H9 (cell line): ENCODE measurements around the gene CHEK1. TPM values are rescaled to one million over a fixed set of nuclear protein-coding genes. Genes with fewer than 3 reads are reported as not detected.

Experiments used
- DNase-seq: peaks from one replicate; pipeline ENCODE4 v3.0.0-alpha.2; 2017
- H2AFZ ChIP-seq: one replicate; pipeline ENCODE4 v1.6.1; 2013; ENCODE audit warnings: mild to moderate bottlenecking, low read length, control low read depth, moderate library complexity
- H2AK5ac ChIP-seq: 2 replicates; pipeline ENCODE4 v1.6.1; 2013; ENCODE audit warnings: low read length, control low read depth, mixed read lengths; ENCODE audit not compliant: insufficient read length
- H2BK120ac ChIP-seq: one replicate; pipeline ENCODE4 v1.6.1; 2013; ENCODE audit warnings: low read depth, mild to moderate bottlenecking, low read length, control low read depth, inconsistent platforms; ENCODE audit not compliant: poor library complexity, severe bottlenecking
- H2BK12ac ChIP-seq: 2 replicates; pipeline ENCODE4 v1.6.1; 2013; ENCODE audit warnings: low read length, control low read depth, mixed read lengths, low read depth; ENCODE audit not compliant: insufficient read length
- H2BK15ac ChIP-seq: 2 replicates; pipeline ENCODE4 v1.6.1; 2013; ENCODE audit warnings: low read depth, low read length, control low read depth
- H2BK20ac ChIP-seq: one replicate; pipeline ENCODE4 v1.6.1; 2013; ENCODE audit warnings: low read depth, mild to moderate bottlenecking, low read length, control low read depth, inconsistent platforms; ENCODE audit not compliant: poor library complexity, severe bottlenecking
- H2BK5ac ChIP-seq: 2 replicates; pipeline ENCODE4 v1.6.1; 2013; ENCODE audit warnings: low read length, control low read depth, mixed read lengths; ENCODE audit not compliant: insufficient read length
- H3K14ac ChIP-seq: 2 replicates; pipeline ENCODE4 v1.6.1; 2013; ENCODE audit warnings: low read length, control low read depth; ENCODE audit not compliant: insufficient read depth
- H3K18ac ChIP-seq: 2 replicates; pipeline ENCODE4 v1.6.1; 2013; ENCODE audit warnings: low read depth, mild to moderate bottlenecking, mixed read lengths, low read length, control low read depth; ENCODE audit not compliant: insufficient read length
- H3K23ac ChIP-seq: 2 replicates; pipeline ENCODE4 v1.6.1; 2013; ENCODE audit warnings: low read length, control low read depth, mixed read lengths, low read depth; ENCODE audit not compliant: insufficient read length
- H3K23me2 ChIP-seq: 2 replicates; pipeline ENCODE4 v1.6.1; 2013; ENCODE audit warnings: low read depth, mild to moderate bottlenecking, mixed read lengths, low read length, control low read depth; ENCODE audit not compliant: insufficient read length, poor library complexity, severe bottlenecking
- H3K27ac ChIP-seq: 2 replicates; pipeline ENCODE4 v1.5.1; 2013; ENCODE audit warnings: low read length, control low read depth, mixed read lengths, low read depth; ENCODE audit not compliant: insufficient read length
- H3K27me3 ChIP-seq: 2 replicates; pipeline ENCODE4 v1.6.1; 2013; ENCODE audit warnings: low read length, control low read depth, inconsistent platforms; ENCODE audit not compliant: insufficient read depth
- H3K4ac ChIP-seq: 2 replicates; pipeline ENCODE4 v1.6.1; 2013; ENCODE audit warnings: low read depth, mild to moderate bottlenecking, control low read depth, inconsistent platforms, low read length, moderate library complexity
- H3K4me1 ChIP-seq: 2 replicates; pipeline ENCODE4 v1.6.1; 2013; ENCODE audit warnings: low read length, control low read depth, inconsistent platforms; ENCODE audit not compliant: insufficient read depth
- H3K4me2 ChIP-seq: 2 replicates; pipeline ENCODE4 v1.6.1; 2013; ENCODE audit warnings: low read length, control low read depth, mixed read lengths; ENCODE audit not compliant: insufficient read length, insufficient read depth
- H3K56ac ChIP-seq: 2 replicates; pipeline ENCODE4 v1.6.1; 2013; ENCODE audit warnings: low read depth, mild to moderate bottlenecking, mixed read lengths, low read length, control low read depth; ENCODE audit not compliant: insufficient read length
- H3K79me1 ChIP-seq: 2 replicates; pipeline ENCODE4 v1.6.1; 2013; ENCODE audit warnings: low read depth, mild to moderate bottlenecking, moderate library complexity, low read length, control low read depth, inconsistent platforms; ENCODE audit not compliant: insufficient read depth, poor library complexity, severe bottlenecking
- H3K79me2 ChIP-seq: 2 replicates; pipeline ENCODE4 v1.6.1; 2013; ENCODE audit warnings: low read length, control low read depth, inconsistent platforms; ENCODE audit not compliant: insufficient read depth
- H3K9ac ChIP-seq: 2 replicates; pipeline ENCODE4 v1.6.1; 2013; ENCODE audit warnings: low read length, control low read depth, mixed read lengths; ENCODE audit not compliant: insufficient read length; ENCODE audit errors: extremely low read depth
- H3K9me3 ChIP-seq: one replicate; pipeline ENCODE4 v1.6.1; 2013; ENCODE audit warnings: low read depth, low read length, inconsistent platforms; ENCODE audit not compliant: control insufficient read depth
- H3T11ph ChIP-seq: one replicate; pipeline ENCODE4 v1.6.1; 2013; ENCODE audit warnings: mild to moderate bottlenecking, low read length, control low read depth, inconsistent platforms
- H4K20me1 ChIP-seq: one replicate; pipeline ENCODE4 v1.6.1; 2013; ENCODE audit not compliant: control insufficient read depth, insufficient read length, insufficient read depth
- H4K5ac ChIP-seq: 2 replicates; pipeline ENCODE4 v1.6.1; 2013; ENCODE audit warnings: low read depth, mild to moderate bottlenecking, mixed read lengths, low read length, control low read depth; ENCODE audit not compliant: insufficient read length
- H4K8ac ChIP-seq: replicated peaks from 2 replicates; pipeline ENCODE4 v1.6.1; 2013; ENCODE audit warnings: low read length, control low read depth, mixed read lengths, low read depth; ENCODE audit not compliant: insufficient read length
- H4K91ac ChIP-seq: 2 replicates; pipeline ENCODE4 v1.6.1; 2013; ENCODE audit warnings: low read depth, mild to moderate bottlenecking, moderate library complexity, mixed read lengths, low read length, control low read depth; ENCODE audit not compliant: insufficient read length
- H3K27ac Mint-ChIP-seq, 3 experiments: 2 replicates in 2 of 3; 3 replicates in 1 of 3; pipeline ENCODE4 v1.8.0; 2020 to 2021; ENCODE audit warnings: mixed read lengths in 3 of 3, mild to moderate bottlenecking in 1 of 3, moderate library complexity in 1 of 3
- H3K27me3 Mint-ChIP-seq: 2 replicates; pipeline ENCODE4 v1.8.0; 2021; ENCODE audit warnings: low read depth, mild to moderate bottlenecking, moderate library complexity, mixed read lengths
- H3K36me3 Mint-ChIP-seq, 3 experiments: 2 replicates in 2 of 3; 3 replicates in 1 of 3; pipeline ENCODE4 v1.8.0; 2020 to 2021; ENCODE audit warnings: low read depth in 3 of 3, mixed read lengths in 3 of 3; ENCODE audit not compliant: insufficient read depth in 1 of 3
- H3K4me1 Mint-ChIP-seq, 2 experiments: 2 replicates each; pipeline ENCODE4 v1.8.0; 2020; ENCODE audit warnings: mixed read lengths in 2 of 2
- H3K4me3 Mint-ChIP-seq, 2 experiments: 2 replicates in 1 of 2; 3 replicates in 1 of 2; pipeline ENCODE4 v1.8.0; 2020 to 2021; ENCODE audit warnings: mild to moderate bottlenecking in 2 of 2, mixed read lengths in 2 of 2, moderate library complexity in 1 of 2
- H3K9me3 Mint-ChIP-seq, 2 experiments: 2 replicates in 1 of 2; 3 replicates in 1 of 2; pipeline ENCODE4 v1.8.0; 2020; ENCODE audit warnings: mild to moderate bottlenecking in 2 of 2, mixed read lengths in 2 of 2, moderate library complexity in 1 of 2
- CTCF ChIP-seq: fragments of 200-600 bp; sonication (generic); conservative IDR thresholded peaks from 3 replicates; pipeline ENCODE4 v1.8.0; 2021; ENCODE audit warnings: antibody characterized with exemption, mild to moderate bottlenecking
- WGBS: extraction: QIAGEN DNeasy Blood & Tissue Kit; methylation state at CpG from one replicate; pipeline ENCODE4 v1.1.7; 2013; ENCODE audit warnings: missing lambda C conversion rate, low lambda C conversion rate, mixed read lengths; ENCODE audit not compliant: insufficient read length; ENCODE audit errors: extremely low coverage; 5-methylcytosine and 5-hydroxymethylcytosine counted together
- total RNA-seq: library from RNA; stranded (reverse); gene quantifications from 2 replicates; pipeline ENCODE4 v1.2.1, GENCODE V29; 2021

The CHEK1 gene
- total RNA-seq, 1 experiment from 2014 or later = 126 TPM

- Histone ChIP-seq H4K8ac (no peak overlapping the region), H3K79me2 (no peaks in the 10 kb centered on the region), H3K27ac (no peak overlapping the region), H3K56ac (no peak overlapping the region), H3T11ph (no peak overlapping the region), H4K5ac (no peak overlapping the region), H3K23me2 (no peaks in the 10 kb centered on the region), H4K91ac (no peak overlapping the region), H2BK12ac (no peak overlapping the region), H2AFZ (no peak overlapping the region), H2BK120ac (no peak overlapping the region), H3K4me1 (no peaks in the 10 kb centered on the region), H2BK15ac (no peak overlapping the region), H3K4ac (no peak overlapping the region), H3K18ac (no peak overlapping the region), H3K9ac (no peak overlapping the region), H3K79me1 (no peaks in the 10 kb centered on the region), H3K4me2 (no peak overlapping the region), H3K9me3 (no peaks in the 10 kb centered on the region), H2BK5ac (no peak overlapping the region), H4K20me1 (no peaks in the 10 kb centered on the region), H2BK20ac (no peak overlapping the region), H2AK5ac (no peak overlapping the region), H3K27me3 (no peaks in the 10 kb centered on the region), H3K23ac (no peak overlapping the region), H3K14ac (no peak overlapping the region; the same call in 1 of the 2 replicates)
- 100% methylated on average over 1 of the region's 6 CpGs for WGBS
- H3K4me1 Mint-ChIP-seq = peaks cover 16 to 18% of the 10 kb centered on the region in 2 experiments
- TF ChIP-seq CTCF = no peak
- H3K9me3 Mint-ChIP-seq = peaks cover 6 to 15% of the 10 kb centered on the region in 2 experiments; a peak in 3 of 5 replicates
- no peak for DNase-seq
- no peak overlapping the region for H3K4me3 Mint-ChIP-seq
- peaks cover 20 to 32% (median 24%) of the 10 kb centered on the region in 3 experiments for H3K36me3 Mint-ChIP-seq
- no peak overlapping the region for H3K27ac Mint-ChIP-seq
- no peaks in the 10 kb centered on the region for H3K27me3 Mint-ChIP-seq
Measured at GRCh38 chr11:125689274-125689859, 64.4 kb downstream of the CHEK1 start.
